Activated T-cell treated with anti-CD3 and anti-CD28 coated beads for 1 hour (primary cell): Measurements from ENCODE around the gene IQUB.
"Not testable (repeated sequence)": the region's sequence is repeated elsewhere in the genome, so short reads cannot be mapped to it uniquely, and the experiment has no call there.

Experiments used
- DNase-seq: peaks from one replicate; pipeline ENCODE4 v3.0.0-alpha.2; 2020; ENCODE audit warnings: low read depth

Gene IQUB

GRCh38 chr7:123539871-123540270, 5.5 kb upstream of the IQUB start:
- DNase-seq: no peak

- no peak for DNase-seq
Observed at GRCh38 chr7:123538897-123539296, 4.5 kb upstream of the IQUB start.

- no peak for DNase-seq
Observed at GRCh38 chr7:123538189-123538714, 3.9 kb upstream of the IQUB start.

- no peak for DNase-seq
Observed at GRCh38 chr7:123537026-123537642, 2.7 kb upstream of the IQUB start.

- DNase-seq: no peak
Observed at GRCh38 chr7:123535517-123535916, 1.1 kb upstream of the IQUB start.

- DNase-seq: no peak
Observed at GRCh38 chr7:123533929-123534382, 439 bp downstream of the IQUB start.

- DNase-seq: no peak
Observed at GRCh38 chr7:123533553-123533917, 860 bp downstream of the IQUB start.

- DNase-seq: not testable (repeated sequence)
Observed at GRCh38 chr7:123532788-123533552, 1.4 kb downstream of the IQUB start.

- not testable (repeated sequence) for DNase-seq
Observed at GRCh38 chr7:123532343-123532742, 2.1 kb downstream of the IQUB start.

GRCh38 chr7:123530035-123530591, 4.3 kb downstream of the IQUB start:
- DNase-seq: not testable (repeated sequence)

- no peak for DNase-seq
Observed at GRCh38 chr7:123528265-123528664, 6.1 kb downstream of the IQUB start.

- DNase-seq: not testable (repeated sequence)
Observed at GRCh38 chr7:123527712-123528225, 6.6 kb downstream of the IQUB start.

GRCh38 chr7:123526533-123526932, 7.9 kb downstream of the IQUB start:
- DNase-seq: not testable (repeated sequence)

GRCh38 chr7:123522066-123522465, 12.3 kb downstream of the IQUB start:
- no peak for DNase-seq

- DNase-seq: no peak
Observed at GRCh38 chr7:123505221-123505620, 29.2 kb downstream of the IQUB start.

GRCh38 chr7:123502201-123502600, 32.2 kb downstream of the IQUB start:
- DNase-seq: no peak

GRCh38 chr7:123500878-123501489, 33.4 kb downstream of the IQUB start:
- no peak for DNase-seq

GRCh38 chr7:123499211-123499970, 35.0 kb downstream of the IQUB start:
- DNase-seq: no peak

GRCh38 chr7:123498601-123499000, 35.8 kb downstream of the IQUB start:
- no peak for DNase-seq

- DNase-seq: no peak
Observed at GRCh38 chr7:123498031-123498430, 36.4 kb downstream of the IQUB start.

- peak; percentile 6 for DNase-seq
Observed at GRCh38 chr7:123494193-123494796, 40.1 kb downstream of the IQUB start.
